ENCODE data around the gene FXYD4.
A peak's percentile ranks its signal among the peaks of the same experiment; 100 is the strongest.

Gene FXYD4

DNA sequence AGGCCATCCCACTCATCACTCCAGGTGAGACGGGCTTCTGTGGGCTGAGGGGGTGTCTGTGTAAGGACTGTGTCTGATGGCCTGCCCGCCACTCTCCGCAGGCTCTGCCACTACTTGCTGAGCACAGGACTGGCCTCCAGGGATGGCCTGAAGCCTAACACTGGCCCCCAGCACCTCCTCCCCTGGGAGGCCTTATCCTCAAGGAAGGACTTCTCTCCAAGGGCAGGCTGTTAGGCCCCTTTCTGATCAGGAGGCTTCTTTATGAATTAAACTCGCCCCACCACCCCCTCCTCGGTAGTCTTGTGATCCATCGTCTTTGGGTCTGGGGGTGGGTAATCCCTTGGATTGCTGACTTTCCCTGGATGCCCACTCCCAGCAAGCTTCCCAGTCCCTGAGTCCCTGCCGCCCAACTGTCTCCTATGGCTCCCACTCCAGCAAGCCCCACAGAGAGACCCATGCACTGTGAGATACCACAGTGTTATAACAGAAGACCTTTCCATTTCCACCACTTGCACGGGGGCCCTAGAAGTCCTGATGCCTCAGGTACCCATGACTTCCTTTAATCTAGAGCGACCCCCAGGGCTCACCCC is 4.7 kb downstream of the FXYD4 start:
- H3K4me3 Mint-ChIP-seq = no peak overlapping the region
- no peaks in the 10 kb centered on the region for H3K27me3 Mint-ChIP-seq (ENCODE audit: low read depth)
- H3K27ac Mint-ChIP-seq = no peak overlapping the region
- no peaks in the 10 kb centered on the region for H3K36me3 Mint-ChIP-seq (ENCODE audit: low read depth)
- peaks cover 6% of the 10 kb centered on the region for H3K4me1 Mint-ChIP-seq (ENCODE audit: low read depth)
- H3K9me3 Mint-ChIP-seq = no peaks in the 10 kb centered on the region

DNA sequence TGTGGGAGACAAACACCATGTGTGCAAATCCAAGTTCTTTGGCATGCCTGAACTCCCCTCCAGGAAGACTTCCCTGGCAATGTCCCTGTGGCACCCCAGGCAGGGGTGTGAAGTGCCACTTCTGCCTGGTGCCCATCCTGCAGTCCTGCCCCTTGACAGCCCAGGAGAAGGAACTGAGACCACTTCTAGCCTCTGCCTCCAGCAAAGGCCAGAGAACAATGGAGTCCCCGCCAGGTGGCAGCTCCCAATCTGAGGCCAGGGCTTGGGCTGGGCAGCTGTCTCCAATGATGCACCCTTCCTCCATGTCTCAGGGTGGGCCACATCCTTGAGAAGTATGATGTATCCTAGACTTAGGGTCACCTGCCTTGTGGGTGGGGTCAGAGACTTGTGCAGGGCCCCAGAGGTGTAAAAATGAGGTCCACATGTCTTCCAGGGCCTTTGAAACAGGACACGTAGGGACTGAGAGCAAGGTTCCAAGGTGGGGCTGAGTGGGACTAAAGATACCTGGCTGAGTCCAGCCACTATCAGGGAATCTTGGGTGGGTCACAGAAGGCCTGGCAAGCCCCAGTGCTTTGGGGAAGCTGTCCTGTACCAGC is 5.5 kb downstream of the FXYD4 start:
- Mint-ChIP-seq H3K4me3 (no peak overlapping the region), H3K9me3 (no peaks in the 10 kb centered on the region), H3K27me3 (ENCODE audit: low read depth) (no peaks in the 10 kb centered on the region), H3K36me3 (ENCODE audit: low read depth) (no peaks in the 10 kb centered on the region), H3K27ac (no peak overlapping the region), H3K4me1 (ENCODE audit: low read depth) (peaks cover 6% of the 10 kb centered on the region)

DNA sequence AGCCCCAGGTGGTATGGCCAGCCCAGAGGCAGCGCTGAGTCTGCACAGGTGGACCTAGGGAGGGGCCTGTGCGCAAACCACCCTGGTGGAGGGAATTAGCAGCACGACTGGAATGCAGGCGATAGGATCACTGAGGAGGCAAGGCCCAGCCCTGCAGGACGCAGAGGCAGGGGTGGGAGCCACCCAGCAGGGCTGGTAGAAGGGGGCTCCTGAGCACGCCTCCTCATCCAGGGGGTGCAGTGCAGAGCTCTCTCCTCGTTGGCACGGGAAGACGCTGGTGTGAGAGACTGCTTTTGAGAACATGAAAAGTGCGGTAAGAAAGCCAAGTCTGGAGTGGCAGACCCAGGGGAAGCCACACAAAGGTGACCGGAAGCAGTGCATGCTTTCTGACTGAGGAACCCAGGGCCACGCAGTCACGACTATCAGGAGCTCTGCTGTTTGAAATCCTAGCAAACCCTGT is 6.0 kb downstream of the FXYD4 start:
- Mint-ChIP-seq H3K27ac (no peak overlapping the region), H3K27me3 (ENCODE audit: low read depth) (no peaks in the 10 kb centered on the region), H3K36me3 (ENCODE audit: low read depth) (no peaks in the 10 kb centered on the region), H3K4me3 (no peak overlapping the region), H3K4me1 (ENCODE audit: low read depth) (peaks cover 6% of the 10 kb centered on the region), H3K9me3 (no peaks in the 10 kb centered on the region)

DNA sequence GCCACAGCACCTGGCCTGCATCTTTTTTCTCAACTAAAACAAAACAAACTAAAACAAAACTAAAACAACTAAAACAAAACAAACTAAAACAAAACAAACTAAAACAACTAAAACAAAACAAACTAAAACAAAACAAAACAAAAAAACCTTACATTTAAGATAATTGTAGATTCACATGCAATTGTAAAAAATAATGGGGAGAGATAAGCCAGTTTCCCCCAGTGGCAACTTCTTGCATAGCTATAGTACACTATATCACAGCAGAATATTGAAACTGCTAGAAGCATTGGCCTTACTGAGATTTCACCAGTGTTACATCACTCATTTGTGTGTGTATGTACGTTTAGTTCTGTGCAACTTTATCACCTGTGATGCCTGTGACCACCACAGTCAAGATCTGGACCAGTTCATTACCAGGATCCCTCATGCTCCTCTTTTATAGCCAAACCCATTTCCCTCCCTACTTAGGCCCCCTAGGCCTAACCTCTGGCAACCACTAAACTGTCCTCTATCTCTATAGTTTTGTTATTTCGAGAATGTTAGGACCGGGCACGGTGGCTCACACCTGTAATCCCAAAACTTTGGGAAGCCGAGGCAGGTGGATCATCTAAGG is 9.3 kb downstream of the FXYD4 start:
- Mint-ChIP-seq H3K27me3 (ENCODE audit: low read depth) (no peaks in the 10 kb centered on the region), H3K4me1 (ENCODE audit: low read depth) (peaks cover 3% of the 10 kb centered on the region), H3K36me3 (ENCODE audit: low read depth) (peaks cover 15% of the 10 kb centered on the region), H3K9me3 (no peaks in the 10 kb centered on the region), H3K27ac (no peak overlapping the region), H3K4me3 (no peak overlapping the region)

DNA sequence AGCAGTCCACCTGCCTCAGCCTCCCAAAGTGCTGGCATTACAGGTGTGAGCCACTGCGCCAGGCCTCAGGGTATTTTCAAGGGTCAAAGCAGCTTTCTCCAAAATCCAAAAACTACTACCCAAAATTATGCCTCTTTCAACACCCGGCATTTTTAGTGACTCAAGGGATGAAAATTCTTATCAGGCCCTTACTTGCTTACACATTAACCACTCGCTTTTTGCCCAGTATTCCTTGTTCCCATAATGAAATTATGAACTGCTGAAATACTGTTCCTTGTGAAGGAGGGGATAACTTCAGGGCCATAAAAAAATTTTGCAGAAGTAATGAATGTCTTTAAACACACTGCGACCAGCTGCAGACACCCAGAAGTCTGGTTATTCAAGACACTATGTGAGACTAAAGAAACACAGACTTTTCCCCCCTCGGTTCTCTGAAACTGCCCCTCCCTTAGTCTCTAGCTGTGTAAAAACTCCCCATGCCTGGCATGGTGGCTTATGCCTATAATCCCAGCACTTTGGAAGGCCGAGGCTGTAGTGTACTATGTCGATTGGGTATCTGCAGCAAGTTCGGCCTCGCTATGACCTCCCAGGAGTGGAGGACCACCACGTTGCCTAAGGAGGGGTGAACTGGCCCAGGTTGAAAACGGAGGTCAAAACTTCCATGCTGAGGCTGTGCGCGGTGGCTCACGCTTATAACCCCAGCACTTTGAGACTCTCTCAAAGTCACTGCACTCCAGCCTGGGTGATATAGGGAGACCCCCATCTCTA is 12.0 kb downstream of the FXYD4 start:
- H3K9me3 Mint-ChIP-seq = no peaks in the 10 kb centered on the region
- H3K4me3 Mint-ChIP-seq = no peak overlapping the region
- peaks cover 21% of the 10 kb centered on the region for H3K4me1 Mint-ChIP-seq (ENCODE audit: low read depth)
- peaks cover 38% of the 10 kb centered on the region for H3K36me3 Mint-ChIP-seq (ENCODE audit: low read depth)
- no peak overlapping the region for H3K27ac Mint-ChIP-seq
- H3K27me3 Mint-ChIP-seq (ENCODE audit: low read depth) = no peaks in the 10 kb centered on the region

DNA sequence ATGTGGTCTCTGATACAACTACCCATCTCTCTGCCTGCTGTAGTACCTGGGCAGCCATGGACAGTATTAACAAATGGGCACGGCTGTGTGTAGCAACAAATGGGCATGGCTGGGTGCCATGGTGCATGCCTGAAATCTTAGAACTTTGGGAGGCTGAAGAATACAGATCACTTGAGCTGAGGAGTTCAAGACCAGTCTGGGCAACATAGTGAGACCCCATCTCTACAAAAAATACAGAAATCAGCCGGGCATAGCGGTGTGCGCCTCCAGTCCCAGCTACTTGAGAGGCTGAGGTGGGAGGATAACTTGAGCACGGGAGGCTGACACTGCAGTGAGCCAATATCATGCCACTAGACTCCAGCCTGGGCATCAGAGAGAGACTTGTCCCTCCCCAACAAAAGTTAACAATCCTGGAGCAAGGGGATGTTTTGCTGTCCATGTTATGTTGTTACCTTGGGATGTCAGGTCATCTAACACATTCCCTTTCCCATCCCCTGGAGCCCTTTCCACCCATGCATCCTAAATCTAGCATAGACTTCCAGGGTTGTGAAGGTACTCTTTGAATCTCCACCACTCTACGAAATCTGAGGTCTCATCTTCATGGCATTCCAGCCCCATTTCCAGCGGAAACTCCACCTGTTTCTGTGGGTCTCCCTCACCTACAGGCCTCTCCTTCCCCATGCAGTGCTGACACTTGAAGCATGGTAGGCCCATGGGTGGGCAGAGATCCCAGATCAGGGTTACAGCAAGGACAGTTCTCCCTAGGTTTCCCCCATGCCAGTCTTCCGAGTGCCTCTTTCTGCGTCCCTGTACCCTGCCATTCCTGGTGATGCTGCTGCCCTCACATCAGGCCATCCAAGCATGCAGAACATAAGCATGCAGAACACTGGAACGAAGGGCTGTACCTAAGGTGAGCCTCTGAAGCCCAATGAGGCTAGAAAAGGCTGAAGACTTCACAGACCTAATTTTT is 13.1 kb downstream of the FXYD4 start:
- Mint-ChIP-seq H3K27ac (peak overlapping the region; percentile 31), H3K4me1 (ENCODE audit: low read depth) (peaks cover 26% of the 10 kb centered on the region), H3K27me3 (ENCODE audit: low read depth) (no peaks in the 10 kb centered on the region), H3K36me3 (ENCODE audit: low read depth) (peaks cover 44% of the 10 kb centered on the region), H3K9me3 (no peaks in the 10 kb centered on the region), H3K4me3 (no peak overlapping the region)

- H3K27me3 Mint-ChIP-seq (ENCODE audit: low read depth) = no peaks in the 10 kb centered on the region
- H3K36me3 Mint-ChIP-seq (ENCODE audit: low read depth) = peaks cover 52% of the 10 kb centered on the region
- H3K9me3 Mint-ChIP-seq = no peaks in the 10 kb centered on the region
- no peak overlapping the region for H3K4me3 Mint-ChIP-seq
- H3K4me1 Mint-ChIP-seq (ENCODE audit: low read depth) = peaks cover 33% of the 10 kb centered on the region
- peak overlapping the region; percentile 22 for H3K27ac Mint-ChIP-seq
Observed at GRCh38 chr10:43385412-43386004, 14.1 kb downstream of the FXYD4 start.

- no peak overlapping the region for H3K27ac Mint-ChIP-seq
- H3K4me3 Mint-ChIP-seq = no peak overlapping the region
Observed at GRCh38 chr10:43386549-43386948, 15.1 kb downstream of the FXYD4 start.

DNA sequence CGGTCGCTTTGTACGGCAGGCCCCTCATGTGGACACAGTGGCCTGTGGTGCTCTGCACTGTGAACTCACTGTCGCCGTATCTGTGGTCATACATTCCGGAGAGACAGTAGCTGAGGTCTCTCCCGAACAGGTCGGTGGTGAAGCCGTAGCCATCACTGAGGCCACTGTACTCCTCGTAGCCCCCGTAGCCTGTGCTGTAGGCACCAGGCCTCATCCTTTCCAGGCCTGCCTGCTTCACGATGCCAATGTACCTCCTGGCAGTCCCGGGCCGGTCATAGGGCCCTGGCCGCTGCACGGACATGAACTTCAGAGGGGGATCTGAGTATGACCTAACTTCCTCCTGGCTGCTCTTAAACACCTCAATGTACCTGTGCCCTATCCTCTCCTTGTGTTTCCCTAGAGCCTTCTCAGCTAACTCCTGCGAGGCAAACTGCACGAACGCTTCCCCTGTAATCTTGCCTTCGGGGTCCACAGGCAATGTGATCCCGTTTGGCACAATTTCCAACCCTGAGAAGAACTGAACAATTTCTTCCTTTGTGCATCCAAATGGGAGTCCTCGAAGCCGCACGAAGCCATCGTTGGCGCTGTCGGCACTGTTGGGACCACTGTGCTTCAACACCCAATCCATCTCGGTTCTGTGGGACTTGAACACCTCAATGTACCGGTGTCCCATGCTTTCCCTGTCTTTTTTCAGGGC is 15.7 kb downstream of the FXYD4 start:
- peaks cover 63% of the 10 kb centered on the region for H3K36me3 Mint-ChIP-seq (ENCODE audit: low read depth)
- H3K4me3 Mint-ChIP-seq = no peak overlapping the region
- H3K4me1 Mint-ChIP-seq (ENCODE audit: low read depth) = peaks cover 40% of the 10 kb centered on the region
- H3K9me3 Mint-ChIP-seq = no peaks in the 10 kb centered on the region
- H3K27ac Mint-ChIP-seq = no peak overlapping the region
- H3K27me3 Mint-ChIP-seq (ENCODE audit: low read depth) = no peaks in the 10 kb centered on the region

More at GRCh38 chr10:43386549-43386948, 15.1 kb downstream of the FXYD4 start:
- no peaks in the 10 kb centered on the region for H3K27me3 Mint-ChIP-seq (ENCODE audit: low read depth)
- H3K4me1 Mint-ChIP-seq (ENCODE audit: low read depth) = peaks cover 36% of the 10 kb centered on the region
- H3K9me3 Mint-ChIP-seq = no peaks in the 10 kb centered on the region
- H3K36me3 Mint-ChIP-seq (ENCODE audit: low read depth) = peaks cover 60% of the 10 kb centered on the region

- H3K27ac Mint-ChIP-seq = no peak overlapping the region
- no peaks in the 10 kb centered on the region for H3K27me3 Mint-ChIP-seq (ENCODE audit: low read depth)
- no peak overlapping the region for H3K4me3 Mint-ChIP-seq
- H3K36me3 Mint-ChIP-seq (ENCODE audit: low read depth) = peaks cover 67% of the 10 kb centered on the region
- no peaks in the 10 kb centered on the region for H3K9me3 Mint-ChIP-seq
- peaks cover 44% of the 10 kb centered on the region for H3K4me1 Mint-ChIP-seq (ENCODE audit: low read depth)
Observed at GRCh38 chr10:43387678-43388032, 16.2 kb downstream of the FXYD4 start.

DNA sequence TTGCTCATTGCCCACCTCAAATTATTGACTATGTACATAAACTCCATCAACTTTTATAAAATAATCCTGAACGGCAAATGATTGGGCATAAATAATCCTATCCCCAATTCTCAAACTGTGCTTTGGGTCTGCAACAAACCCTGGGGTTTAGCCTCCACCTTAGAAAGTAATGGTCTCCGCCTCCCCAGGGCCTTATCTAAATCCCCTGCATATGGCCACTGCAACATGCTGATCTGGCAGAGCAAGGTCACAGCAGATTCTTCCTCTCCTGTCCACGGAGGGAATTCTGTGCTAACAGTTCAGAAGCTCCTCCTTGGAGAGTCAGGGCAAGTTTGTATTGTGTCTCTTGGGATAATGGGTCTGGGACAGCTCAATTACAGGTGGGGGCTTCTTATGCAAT is 18.4 kb downstream of the FXYD4 start:
- Mint-ChIP-seq H3K9me3 (no peaks in the 10 kb centered on the region), H3K36me3 (ENCODE audit: low read depth) (peaks cover 75% of the 10 kb centered on the region), H3K4me1 (ENCODE audit: low read depth) (peaks cover 61% of the 10 kb centered on the region), H3K27me3 (ENCODE audit: low read depth) (no peaks in the 10 kb centered on the region), H3K4me3 (no peak overlapping the region), H3K27ac (no peak overlapping the region)

DNA sequence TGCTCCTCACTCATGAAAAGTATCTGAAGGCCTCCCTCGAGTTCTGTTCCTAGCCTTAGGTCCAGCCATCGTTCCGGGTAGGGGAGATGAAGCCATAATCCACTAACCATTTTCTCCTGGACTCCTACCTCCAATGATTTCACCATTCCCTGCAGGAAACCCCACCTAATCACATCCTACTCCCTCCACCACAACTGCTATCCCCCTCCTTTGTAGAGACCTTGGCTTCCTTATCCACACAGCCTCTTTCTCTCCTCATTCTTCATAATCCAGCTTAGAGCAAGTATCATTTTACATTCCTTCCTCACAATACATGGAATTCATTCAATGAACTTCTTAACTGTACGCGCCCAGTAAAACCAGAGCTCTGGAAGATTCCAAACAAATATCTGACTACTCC is 18.9 kb downstream of the FXYD4 start:
- Mint-ChIP-seq H3K27ac (peak overlapping the region; percentile 49), H3K9me3 (no peaks in the 10 kb centered on the region), H3K36me3 (ENCODE audit: low read depth) (peaks cover 75% of the 10 kb centered on the region), H3K4me3 (no peak overlapping the region), H3K27me3 (ENCODE audit: low read depth) (no peaks in the 10 kb centered on the region), H3K4me1 (ENCODE audit: low read depth) (peaks cover 66% of the 10 kb centered on the region)

GRCh38 chr10:43390759-43391158 is 19.3 kb downstream of the FXYD4 start:
- Mint-ChIP-seq H3K4me1 (ENCODE audit: low read depth) (peaks cover 67% of the 10 kb centered on the region), H3K36me3 (ENCODE audit: low read depth) (peaks cover 75% of the 10 kb centered on the region), H3K4me3 (no peak overlapping the region), H3K9me3 (no peaks in the 10 kb centered on the region), H3K27ac (peak overlapping the region; percentile 49), H3K27me3 (ENCODE audit: low read depth) (no peaks in the 10 kb centered on the region)

All from T-helper 1 cell treated with Interleukin-12 subunit alpha and Interleukin-12 subunit beta and Interleukin-4 antibody, amounts not matched to agents 30 μg/mL and 1 μg/mL, for 36 hours (primary cell).